ENCODE data around the gene CFAP73.
A peak's percentile ranks its signal among the peaks of the same experiment; 100 is the strongest.
"Not testable (repeated sequence)": the region's sequence is repeated elsewhere in the genome, so short reads cannot be mapped to it uniquely, and the experiment has no call there.

CFAP73 gene

GRCh38 chr12:113149361-113150150 is at the start of gene CFAP73:
Gene CFAP73 (plus strand): TSS chr12:113149724. CDS start chr12:113149858, 134 bp downstream.
- peak; percentile 32 for DNase-seq

GRCh38 chr12:113099764-113100163 is 49.8 kb upstream of the CFAP73 start:
- DNase-seq: no peak

GRCh38 chr12:113101751-113102150 is 47.8 kb upstream of the CFAP73 start:
- DNase-seq: no peak

GRCh38 chr12:113102811-113103210 is 46.7 kb upstream of the CFAP73 start:
- DNase-seq: no peak

- peak; percentile 61 for DNase-seq
Observed at GRCh38 chr12:113103756-113104450, 45.6 kb upstream of the CFAP73 start.

- no peak for DNase-seq
Observed at GRCh38 chr12:113104953-113105510, 44.5 kb upstream of the CFAP73 start.

- no peak for DNase-seq
Observed at GRCh38 chr12:113105606-113106271, 43.8 kb upstream of the CFAP73 start.

- no peak for DNase-seq
Observed at GRCh38 chr12:113106361-113106760, 43.2 kb upstream of the CFAP73 start.

- DNase-seq: no peak
Observed at GRCh38 chr12:113108308-113108707, 41.2 kb upstream of the CFAP73 start.

GRCh38 chr12:113109360-113109759 is 40.2 kb upstream of the CFAP73 start:
- DNase-seq: no peak

- no peak for DNase-seq
Observed at GRCh38 chr12:113109872-113110599, 39.5 kb upstream of the CFAP73 start.

- DNase-seq: no peak
Observed at GRCh38 chr12:113111247-113111646, 38.3 kb upstream of the CFAP73 start.

- no peak for DNase-seq
Observed at GRCh38 chr12:113112043-113112899, 37.3 kb upstream of the CFAP73 start.

GRCh38 chr12:113113397-113113796 is 36.1 kb upstream of the CFAP73 start:
- DNase-seq: no peak

- no peak for DNase-seq
Observed at GRCh38 chr12:113114447-113115178, 34.9 kb upstream of the CFAP73 start.

GRCh38 chr12:113115455-113116126 is 33.9 kb upstream of the CFAP73 start:
- no peak for DNase-seq

GRCh38 chr12:113116875-113117274 is 32.6 kb upstream of the CFAP73 start:
- DNase-seq: no peak

- not testable (repeated sequence) for DNase-seq
Observed at GRCh38 chr12:113117684-113118083, 31.8 kb upstream of the CFAP73 start.

- DNase-seq: no peak
Observed at GRCh38 chr12:113118142-113118541, 31.4 kb upstream of the CFAP73 start.

GRCh38 chr12:113119980-113120669 is 29.4 kb upstream of the CFAP73 start:
- no peak for DNase-seq
